G401 (cell line): ENCODE results near the gene ITGA1. TPM values are rescaled to one million over a fixed set of nuclear protein-coding genes. Genes with fewer than 3 reads are reported as not detected.
"Not testable (repeated sequence)": the region's sequence is repeated elsewhere in the genome, so short reads cannot be mapped to it uniquely, and the experiment has no call there.

Experiments used
- DNase-seq: peaks from one replicate; pipeline ENCODE4 v3.0.0-alpha.2; 2015; ENCODE audit warnings: low spot score
- in situ Hi-C: cut with HindIII; loops from 2 replicates; pipeline ENCODE4 v1.10.0; 2016; ENCODE audit warnings: low sequenced_read_pairs, mixed read lengths
- total RNA-seq: library from RNA; depleted of rRNA; stranded (reverse); fragments of >200 nt; shearing (Covaris generic); gene quantifications from 2 replicates; pipeline ENCODE4 v1.2.3, GENCODE V29; 2014

ITGA1 gene
- total RNA-seq, 1 experiment from 2014 or later = not detected

GRCh38 chr5:52818807-52819206, 31.1 kb downstream of the ITGA1 start:
- DNase-seq, in situ Hi-C loops: not testable (repeated sequence)

- in situ Hi-C loops = no loop called here
- DNase-seq = no peak
Measured at GRCh38 chr5:52821901-52822300, 34.2 kb downstream of the ITGA1 start.

DNA sequence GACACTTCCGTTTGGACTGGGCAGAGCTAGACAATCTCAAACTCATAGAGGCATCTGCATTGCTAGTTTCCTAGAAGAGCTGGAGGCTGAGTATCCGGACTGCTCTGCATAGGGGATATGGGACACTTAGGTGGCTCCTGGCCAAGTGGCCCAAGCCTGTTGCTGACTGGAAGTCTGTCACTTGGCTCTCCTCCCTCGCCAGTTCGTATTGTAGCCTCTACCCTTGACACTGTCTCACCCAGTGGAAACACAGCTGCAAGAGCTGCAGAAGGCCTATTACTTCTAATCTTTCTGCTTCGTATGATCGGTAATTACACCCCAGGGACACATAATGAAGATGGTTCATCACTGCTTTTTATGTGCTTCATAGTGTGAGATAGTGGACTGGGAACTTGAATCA, 34.7 kb downstream of the ITGA1 start:
- no peak for DNase-seq
- in situ Hi-C loops = no loop called here

- in situ Hi-C loops = no loop called here
- no peak for DNase-seq
Measured at GRCh38 chr5:52824827-52825226, 37.1 kb downstream of the ITGA1 start.

GRCh38 chr5:52825826-52826225, 38.1 kb downstream of the ITGA1 start:
- no peak for DNase-seq
- in situ Hi-C loops = no loop called here

DNA sequence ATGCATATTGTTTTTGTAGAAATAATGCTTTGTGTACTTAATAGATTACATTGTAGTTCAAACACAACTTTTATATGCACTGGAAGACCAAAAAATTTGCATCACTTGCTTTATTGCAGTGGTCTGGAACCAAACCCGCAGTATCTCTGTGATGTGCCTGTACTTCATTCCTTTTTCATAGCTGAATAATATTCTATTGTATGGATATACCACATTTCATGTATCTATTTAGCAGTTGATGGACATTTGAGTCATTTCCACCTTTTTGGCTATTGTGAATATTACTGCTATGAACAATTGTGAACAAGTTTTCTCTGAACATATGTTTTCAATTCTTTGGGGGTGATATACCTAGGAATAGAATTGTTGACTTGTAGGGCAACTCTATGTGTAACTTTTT, 40.1 kb downstream of the ITGA1 start:
- in situ Hi-C loops = no loop called here
- no peak for DNase-seq

DNA sequence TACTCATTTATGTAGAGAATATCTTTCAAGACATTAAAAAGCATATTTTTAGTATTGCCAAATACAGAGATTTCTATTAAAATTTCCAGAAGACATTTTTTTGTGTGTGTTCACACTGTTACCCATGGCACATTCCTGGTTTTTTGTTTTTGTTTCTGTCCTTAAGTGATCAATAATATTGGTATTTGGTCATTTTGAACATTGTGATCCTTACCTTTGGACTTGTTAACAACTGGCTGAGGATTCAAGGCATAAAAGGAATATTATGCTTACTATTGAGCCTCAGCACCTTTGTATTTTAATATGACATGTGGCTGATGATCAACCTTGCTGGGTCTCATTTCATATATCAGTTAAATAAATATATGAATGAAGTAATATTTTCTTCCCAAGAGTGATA, 41.9 kb downstream of the ITGA1 start:
- in situ Hi-C loops = no loop called here
- DNase-seq = no peak

DNA sequence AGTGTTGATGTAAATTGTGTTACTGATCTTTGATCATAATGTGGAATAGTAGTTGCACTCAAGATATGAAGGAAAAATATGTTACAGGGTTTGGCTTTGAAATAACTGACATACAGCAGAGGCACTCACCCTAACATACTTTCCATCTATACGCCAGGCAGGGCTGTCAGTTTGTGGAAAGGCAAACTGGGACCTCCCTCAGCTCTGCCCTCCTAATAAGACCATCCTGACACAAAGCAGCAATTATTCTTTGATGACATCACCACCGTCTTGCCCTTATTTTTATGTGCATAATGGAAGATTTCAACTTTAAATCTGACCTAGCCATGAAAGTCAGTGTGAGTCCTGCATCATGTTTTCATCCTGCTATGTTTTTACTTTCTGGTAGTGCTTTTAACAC, 42.9 kb downstream of the ITGA1 start:
- DNase-seq = no peak
- in situ Hi-C loops = no loop called here

DNA sequence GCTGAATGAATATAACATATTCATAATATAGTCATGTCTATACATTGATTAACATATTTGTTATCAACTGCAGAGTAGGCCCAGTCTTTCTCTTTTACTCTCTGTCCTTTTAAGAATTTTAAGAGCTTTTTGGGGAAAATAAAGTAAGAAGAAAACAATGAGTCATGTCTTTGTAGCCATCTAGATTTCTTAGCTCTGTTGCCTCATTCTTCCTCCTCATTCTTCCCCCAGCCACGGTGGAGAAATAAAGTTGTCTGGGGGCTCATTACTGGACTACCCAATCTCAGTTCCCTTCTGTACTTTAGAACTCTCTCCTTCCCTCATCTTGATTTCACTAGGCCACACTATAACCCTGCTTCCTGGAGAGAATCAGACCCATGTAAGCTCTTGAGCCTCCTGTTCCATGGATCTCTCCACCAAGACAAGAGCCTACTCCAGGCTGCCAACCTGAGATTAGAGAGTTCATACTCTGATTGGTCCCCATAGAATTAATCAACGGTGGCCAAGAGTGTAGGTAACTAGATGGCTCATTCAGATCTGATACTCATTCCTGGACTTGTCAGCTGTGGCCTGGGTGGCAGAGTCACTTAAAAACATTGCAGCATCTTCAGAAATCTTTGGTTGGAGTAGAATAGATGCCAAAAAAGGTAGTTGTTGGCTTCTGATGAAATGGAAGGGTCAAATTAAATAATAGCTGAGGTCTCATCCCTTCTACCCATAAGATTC, 44.2 kb downstream of the ITGA1 start:
- in situ Hi-C loops = no loop called here
- DNase-seq = no peak

- DNase-seq = no peak
- in situ Hi-C loops = no loop called here
Measured at GRCh38 chr5:52834320-52834719, 46.6 kb downstream of the ITGA1 start.

DNA sequence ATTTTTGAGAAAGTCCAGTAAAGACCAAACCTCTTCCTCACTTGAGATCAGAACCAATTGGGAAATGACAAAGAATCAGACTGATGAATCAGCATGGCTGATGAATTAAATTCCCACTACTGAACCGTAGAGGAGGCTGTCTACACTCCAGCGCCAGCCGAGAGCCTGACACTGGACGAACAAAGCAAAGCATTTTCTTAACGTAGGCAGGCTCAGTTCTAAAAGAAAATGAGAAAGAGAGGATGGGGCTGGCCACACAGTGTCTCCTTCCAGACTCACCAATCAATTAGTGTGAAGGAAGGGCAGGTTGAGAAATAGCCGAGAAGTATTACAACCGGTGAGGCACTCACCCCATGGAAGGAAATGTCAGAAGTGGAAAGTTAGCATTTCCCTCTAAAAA, 49.4 kb downstream of the ITGA1 start:
- in situ Hi-C loops = no loop called here
- DNase-seq = no peak

DNA sequence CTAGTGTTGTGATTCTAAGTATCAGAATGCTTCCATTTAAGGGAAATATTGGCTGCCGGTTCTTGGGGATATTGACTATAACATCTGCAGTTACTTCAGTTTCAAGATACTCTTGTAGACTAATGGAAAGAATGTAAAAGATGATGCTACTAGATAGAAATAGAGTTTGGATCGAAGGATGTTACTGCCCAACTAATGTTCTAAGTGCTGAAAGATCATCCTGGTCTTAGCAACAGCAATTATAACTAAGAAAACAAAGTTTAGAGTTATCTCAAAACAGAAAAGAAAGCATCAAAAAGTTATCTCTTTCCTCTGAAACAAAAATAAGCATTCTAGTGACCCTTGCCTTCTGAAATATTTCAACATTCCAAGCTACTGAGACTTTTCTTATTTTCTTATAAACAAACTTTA, 49.9 kb downstream of the ITGA1 start:
- in situ Hi-C loops = no loop called here
- no peak for DNase-seq

DNA sequence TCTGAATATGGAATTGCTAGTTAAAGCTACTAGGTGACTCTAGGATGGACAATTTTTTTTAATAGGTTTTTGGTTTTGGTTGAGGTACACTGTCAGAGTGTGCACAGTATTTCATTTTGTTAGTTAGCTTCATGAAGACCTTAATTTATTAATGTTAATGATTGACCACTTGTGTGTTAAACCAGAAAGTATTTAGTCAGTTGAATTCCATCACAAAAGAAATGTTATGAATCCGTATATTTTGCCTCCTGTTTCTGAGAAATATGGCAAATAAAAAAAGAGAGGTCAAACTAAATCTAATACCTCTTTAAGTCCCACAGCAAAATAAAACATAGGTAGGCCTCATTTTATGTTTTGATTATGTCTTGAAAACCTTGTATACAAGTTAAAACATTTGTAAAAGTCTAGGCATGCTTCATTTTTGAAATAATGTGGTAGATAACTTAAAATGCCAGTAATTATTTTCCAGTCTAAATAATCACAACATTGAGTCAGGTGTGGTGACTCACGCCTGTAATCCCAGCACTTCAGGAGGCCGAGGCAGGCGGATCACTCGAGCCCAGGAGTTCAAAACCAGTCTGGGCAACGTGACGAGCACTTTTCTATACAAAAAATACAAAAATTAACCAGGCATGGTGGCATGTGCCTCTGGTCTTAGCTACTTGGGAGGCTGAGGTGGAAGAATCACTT, 50.8 kb downstream of the ITGA1 start:
- DNase-seq = no peak
- in situ Hi-C loops = no loop called here

DNA sequence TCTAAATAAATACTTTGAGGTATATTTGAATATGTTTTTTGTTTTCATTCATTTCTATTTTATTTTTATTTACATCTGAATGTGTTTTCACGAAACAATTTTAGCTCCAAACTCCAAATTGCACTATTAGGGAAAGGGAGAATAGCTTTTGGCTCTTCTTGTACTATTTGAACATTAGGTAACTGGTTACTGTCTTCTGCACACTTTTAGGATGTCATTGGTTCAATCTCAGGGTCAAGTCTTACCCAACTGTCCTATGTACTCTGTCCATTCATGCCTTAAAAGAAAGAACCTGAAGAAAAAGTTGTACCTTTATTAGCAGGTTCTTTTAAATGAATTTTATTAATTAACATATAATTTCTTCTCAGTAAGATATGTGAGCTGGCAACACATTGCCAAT, 51.6 kb downstream of the ITGA1 start:
- no peak for DNase-seq
- in situ Hi-C loops = no loop called here

GRCh38 chr5:52840277-52841050, 52.7 kb downstream of the ITGA1 start:
- DNase-seq = no peak
- in situ Hi-C loops = no loop called here

- in situ Hi-C loops = no loop called here
Measured at GRCh38 chr5:52841114-52841513, 53.4 kb downstream of the ITGA1 start.

GRCh38 chr5:52842111-52842510, 54.4 kb downstream of the ITGA1 start:
- DNase-seq = no peak
- in situ Hi-C loops = no loop called here

More at GRCh38 chr5:52841114-52841513, 53.4 kb downstream of the ITGA1 start:
- DNase-seq = no peak

GRCh38 chr5:52844885-52845284, 57.2 kb downstream of the ITGA1 start:
- DNase-seq = no peak
- in situ Hi-C loops = no loop called here

GRCh38 chr5:52846182-52846842, 58.6 kb downstream of the ITGA1 start:
- no peak for DNase-seq
- in situ Hi-C loops = no loop called here

GRCh38 chr5:52848688-52849087, 61.0 kb downstream of the ITGA1 start:
- DNase-seq, in situ Hi-C loops: not testable (repeated sequence)
